ENCODE data around the gene EIF4E2. TPM values are rescaled to one million over a fixed set of nuclear protein-coding genes. Genes with fewer than 3 reads are reported as not detected.

EIF4E2 gene
- total and polyA plus RNA-seq, 3 donors from 2014 or later = 56.3 to 93.5 (median 67.5) TPM

DNA sequence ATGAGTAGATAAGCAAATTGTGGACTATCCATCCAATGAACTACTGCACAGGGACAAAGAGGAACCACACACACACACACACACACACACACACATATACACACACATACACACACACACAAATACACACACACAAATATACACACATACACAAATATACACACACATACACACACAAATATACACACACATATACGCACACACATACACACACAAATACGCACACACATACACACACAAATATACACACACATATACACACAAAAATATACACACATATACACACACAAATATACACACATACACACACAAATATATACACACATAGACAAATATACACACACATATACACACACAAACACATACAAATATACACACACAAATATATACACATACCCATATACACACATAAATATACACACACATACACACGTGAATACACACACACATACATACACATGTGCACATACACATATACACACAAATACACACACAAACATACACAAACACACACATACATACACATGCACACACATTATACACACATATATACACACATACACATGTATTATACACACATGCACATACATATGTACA is 63.1 kb downstream of the EIF4E2 start:
- H3K27me3 ChIP-seq = no peaks in the 10 kb centered on the region
- H3K4me1 ChIP-seq = no peaks in the 10 kb centered on the region
- no peak for TF ChIP-seq POLR2A (IDR thresholded peaks at IDR 0.05)
- TF ChIP-seq, protein P1, sequence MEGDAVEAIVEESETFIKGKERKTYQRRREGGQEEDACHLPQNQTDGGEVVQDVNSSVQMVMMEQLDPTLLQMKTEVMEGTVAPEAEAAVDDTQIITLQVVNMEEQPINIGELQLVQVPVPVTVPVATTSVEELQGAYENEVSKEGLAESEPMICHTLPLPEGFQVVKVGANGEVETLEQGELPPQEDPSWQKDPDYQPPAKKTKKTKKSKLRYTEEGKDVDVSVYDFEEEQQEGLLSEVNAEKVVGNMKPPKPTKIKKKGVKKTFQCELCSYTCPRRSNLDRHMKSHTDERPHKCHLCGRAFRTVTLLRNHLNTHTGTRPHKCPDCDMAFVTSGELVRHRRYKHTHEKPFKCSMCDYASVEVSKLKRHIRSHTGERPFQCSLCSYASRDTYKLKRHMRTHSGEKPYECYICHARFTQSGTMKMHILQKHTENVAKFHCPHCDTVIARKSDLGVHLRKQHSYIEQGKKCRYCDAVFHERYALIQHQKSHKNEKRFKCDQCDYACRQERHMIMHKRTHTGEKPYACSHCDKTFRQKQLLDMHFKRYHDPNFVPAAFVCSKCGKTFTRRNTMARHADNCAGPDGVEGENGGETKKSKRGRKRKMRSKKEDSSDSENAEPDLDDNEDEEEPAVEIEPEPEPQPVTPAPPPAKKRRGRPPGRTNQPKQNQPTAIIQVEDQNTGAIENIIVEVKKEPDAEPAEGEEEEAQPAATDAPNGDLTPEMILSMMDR (IDR thresholded peaks at IDR 0.05) = no peak
- WGBS, 2 donors = 67 to 76% methylated on average over 3 of the region's 3 CpGs
- H3K27ac ChIP-seq = no peak overlapping the region
- H3K9me3 ChIP-seq = no peaks in the 10 kb centered on the region
- no peaks in the 10 kb centered on the region for H3K36me3 ChIP-seq (ENCODE audit: low read depth, missing control alignments)
- intact Hi-C loops (cut with DNase I; ENCODE audit: low total_unique reads) = loop anchor here (10.0 kb wide), 1 partner anchor 51 kb away; no protein-coding TSS in a partner anchor
- DNase-seq = no peak
- no peak overlapping the region for H3K4me3 ChIP-seq

DNA sequence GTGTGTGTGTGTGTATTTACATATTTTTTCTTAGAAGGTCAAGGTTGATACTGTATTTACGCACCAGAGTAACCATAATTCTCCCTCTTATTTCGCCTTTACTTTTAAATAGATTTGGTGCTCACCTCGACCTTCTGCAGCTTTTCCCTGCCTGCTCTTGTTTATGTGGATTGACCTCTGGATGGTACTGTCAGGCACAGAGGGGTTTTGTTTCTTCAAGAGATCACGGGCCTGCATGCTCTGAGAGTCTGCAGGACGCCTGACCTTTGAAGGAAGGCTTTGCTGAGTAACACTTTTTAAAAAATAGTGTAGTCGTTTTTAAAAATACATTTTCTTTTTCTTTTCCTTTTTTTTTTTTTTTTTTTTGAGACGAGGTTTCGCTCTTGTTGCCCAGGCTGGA is 64.8 kb downstream of the EIF4E2 start:
- H3K4me1 ChIP-seq = no peaks in the 10 kb centered on the region
- no peak overlapping the region for H3K4me3 ChIP-seq
- H3K27me3 ChIP-seq = no peaks in the 10 kb centered on the region
- H3K9me3 ChIP-seq = no peaks in the 10 kb centered on the region
- intact Hi-C loops (cut with DNase I; ENCODE audit: low total_unique reads) = loop anchor here (10.0 kb wide), 1 partner anchor 49 kb away; no protein-coding TSS in a partner anchor
- H3K27ac ChIP-seq = no peak overlapping the region
- H3K36me3 ChIP-seq (ENCODE audit: low read depth, missing control alignments) = no peaks in the 10 kb centered on the region
- WGBS, 2 donors = 71 to 75% methylated on average over 8 of the region's 8 CpGs
- DNase-seq = no peak
- TF ChIP-seq, protein P1 (IDR thresholded peaks at IDR 0.05) = no peak
- no peak for TF ChIP-seq POLR2A (IDR thresholded peaks at IDR 0.05)

Other genes starting within 250 kb of the EIF4E2 start
- gene ALPP, start 171.9 kb upstream of the EIF4E2 start, total RNA-seq = under 1 TPM; 0.25 to 0.87 TPM
- not detected for gene ALPP, start 171.9 kb upstream of the EIF4E2 start, polyA plus RNA-seq (ENCODE audit: insufficient read depth, low read depth, low replicate concordance)
- 1 to 10 TPM in 1 of 2 donors, under 1 TPM in 1; 0.93 to 1.0 TPM for gene ALPG, start 143.8 kb upstream of the EIF4E2 start, total RNA-seq
- gene ALPG, start 143.8 kb upstream of the EIF4E2 start, polyA plus RNA-seq (ENCODE audit: insufficient read depth, low read depth, low replicate concordance) = 0.44 TPM
- gene ALPI, start 94.5 kb upstream of the EIF4E2 start, total RNA-seq = under 1 TPM in 1 of 2 donors, not detected in 1; 0.43 TPM
- gene ALPI, start 94.5 kb upstream of the EIF4E2 start, polyA plus RNA-seq (ENCODE audit: insufficient read depth, low read depth, low replicate concordance) = 0.16 TPM
- 1 to 10 TPM; 2.7 to 8.7 TPM for gene ECEL1, start 62.9 kb upstream of the EIF4E2 start, total RNA-seq
- gene ECEL1, start 62.9 kb upstream of the EIF4E2 start, polyA plus RNA-seq (ENCODE audit: insufficient read depth, low read depth, low replicate concordance) = 4.3 TPM
- gene PRSS56, start 30.3 kb upstream of the EIF4E2 start, total RNA-seq = 1 to 10 TPM in 1 of 2 donors, under 1 TPM in 1; 0.87 to 1.2 TPM
- 0.86 TPM for gene PRSS56, start 30.3 kb upstream of the EIF4E2 start, polyA plus RNA-seq (ENCODE audit: insufficient read depth, low read depth, low replicate concordance)
- gene CHRND, start 24.5 kb upstream of the EIF4E2 start, total RNA-seq = under 1 TPM; 0.16 to 0.56 TPM
- gene CHRND, start 24.5 kb upstream of the EIF4E2 start, polyA plus RNA-seq (ENCODE audit: insufficient read depth, low read depth, low replicate concordance) = 0.63 TPM
- not detected for gene CHRNG, start 11.0 kb upstream of the EIF4E2 start, total RNA-seq
- gene CHRNG, start 11.0 kb upstream of the EIF4E2 start, polyA plus RNA-seq (ENCODE audit: insufficient read depth, low read depth, low replicate concordance) = 0.26 TPM
- gene TIGD1, start 132 bp upstream of the EIF4E2 start, total RNA-seq = 1 to 10 TPM; 9.2 to 9.4 TPM
- 6.8 TPM for gene TIGD1, start 132 bp upstream of the EIF4E2 start, polyA plus RNA-seq (ENCODE audit: insufficient read depth, low read depth, low replicate concordance)
- gene EFHD1, start 82.9 kb downstream of the EIF4E2 start, total RNA-seq = 10 to 100 TPM; 16.5 to 22.9 TPM
- gene EFHD1, start 82.9 kb downstream of the EIF4E2 start, polyA plus RNA-seq (ENCODE audit: insufficient read depth, low read depth, low replicate concordance) = 51.5 TPM
- gene GIGYF2, start 146.6 kb downstream of the EIF4E2 start, total RNA-seq = 100 to 1,000 TPM; 150 to 173 TPM
- 107 TPM for gene GIGYF2, start 146.6 kb downstream of the EIF4E2 start, polyA plus RNA-seq (ENCODE audit: insufficient read depth, low read depth, low replicate concordance)
- 1 to 10 TPM; 1.3 to 2.8 TPM for gene KCNJ13, start 225.9 kb downstream of the EIF4E2 start, total RNA-seq
- 0.25 TPM for gene KCNJ13, start 225.9 kb downstream of the EIF4E2 start, polyA plus RNA-seq (ENCODE audit: insufficient read depth, low read depth, low replicate concordance)